Measurements from ENCODE around the gene DNAJB8. TPM values are rescaled to one million over a fixed set of nuclear protein-coding genes. Genes with fewer than 3 reads are reported as not detected.

The DNAJB8 gene
- total and polyA plus RNA-seq, 4 donors, result not detected

DNA sequence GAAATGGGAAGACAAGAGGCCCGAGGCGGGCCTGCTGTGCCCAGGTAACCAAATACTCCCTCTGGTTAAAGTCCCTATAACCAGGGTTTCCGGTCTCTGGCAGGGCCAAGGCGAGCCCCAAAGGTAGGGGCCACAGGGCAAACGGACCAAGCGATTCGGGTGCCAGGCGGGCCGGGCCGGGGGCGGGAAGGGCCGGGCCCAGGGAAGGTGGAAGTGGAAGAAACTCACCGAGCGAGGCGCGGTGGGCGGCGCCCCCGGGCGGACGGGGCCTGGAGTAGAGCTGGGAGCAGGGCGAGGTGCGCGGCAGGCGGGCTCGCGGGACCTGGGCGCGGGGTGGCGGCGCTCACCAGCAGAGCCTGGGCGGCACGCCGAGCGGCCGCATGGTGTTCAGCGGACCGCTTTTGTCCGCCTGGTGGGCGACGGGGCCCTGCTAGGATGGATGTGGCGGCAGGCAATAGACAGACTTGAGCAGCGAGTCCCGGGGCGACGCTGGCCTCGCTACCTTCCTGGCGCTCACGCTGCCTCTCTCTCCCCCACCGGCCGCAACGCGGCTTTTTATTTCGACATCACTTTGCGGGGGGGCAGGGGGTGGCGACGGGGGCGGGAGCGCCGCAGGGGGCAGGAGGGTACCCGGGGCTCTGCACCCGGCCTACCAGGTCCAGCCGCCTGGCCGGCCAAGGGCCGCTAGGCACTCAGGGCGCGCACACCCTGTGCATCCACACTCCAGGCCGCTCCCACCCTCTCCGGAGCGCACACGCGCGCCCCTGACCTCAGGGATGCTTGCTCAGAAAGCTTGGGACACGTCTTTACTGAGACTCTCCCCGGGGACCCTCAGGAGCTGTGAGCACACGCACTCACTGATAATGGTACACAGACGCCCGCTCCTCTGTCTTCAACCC, 26.2 kb upstream of the DNAJB8 start, which contains the start of gene GATA2:
Gene GATA2 (minus strand): TSS at position 531 of the 899 bp plus-strand sequence. CDS start 6,170 bp downstream, outside the sequence.
- DNase-seq (ENCODE audit: low spot score), result peak; percentile 66
- H3K4me3 ChIP-seq (ENCODE audit: low read depth in 1 of 3, low read length in 3 of 3), result peak within 1 kb of the TSS in 1 of 3 donors; percentile 19
- H3K9me3 ChIP-seq (ENCODE audit: control insufficient read depth in 4 of 4, low read length in 3 of 4), result no peaks in the 10 kb centered on the region
- H3K27me3 ChIP-seq (ENCODE audit: control insufficient read depth in 4 of 4, insufficient read depth in 4 of 4, low read length in 3 of 4), result peaks cover 6 to 17% (median 11%) of the 10 kb centered on the region in 4 donors
- no peak within 1 kb of the TSS for H3K27ac ChIP-seq (ENCODE audit: low read depth in 1 of 2, low read length in 2 of 2)
- no peak for TF ChIP-seq EGR1 (IDR thresholded peaks at IDR 0.05; ENCODE audit: low read depth in 2 of 2)
- H3K36me3 ChIP-seq (ENCODE audit: control insufficient read depth in 4 of 4, insufficient read depth in 3 of 4, low read depth in 1 of 4, low read length in 3 of 4), result no peaks in the 10 kb centered on the region
- H3K9ac ChIP-seq (ENCODE audit: low read depth in 1 of 2, low read length in 2 of 2), result no peak within 1 kb of the TSS
- H3K4me1 ChIP-seq (ENCODE audit: control insufficient read depth in 4 of 4, insufficient read depth in 4 of 4, low read length in 3 of 4), result peaks cover 29 to 43% (median 35%) of the 10 kb centered on the region in 4 donors
- 8% methylated on average over 78 of the region's 78 CpGs for WGBS

DNA sequence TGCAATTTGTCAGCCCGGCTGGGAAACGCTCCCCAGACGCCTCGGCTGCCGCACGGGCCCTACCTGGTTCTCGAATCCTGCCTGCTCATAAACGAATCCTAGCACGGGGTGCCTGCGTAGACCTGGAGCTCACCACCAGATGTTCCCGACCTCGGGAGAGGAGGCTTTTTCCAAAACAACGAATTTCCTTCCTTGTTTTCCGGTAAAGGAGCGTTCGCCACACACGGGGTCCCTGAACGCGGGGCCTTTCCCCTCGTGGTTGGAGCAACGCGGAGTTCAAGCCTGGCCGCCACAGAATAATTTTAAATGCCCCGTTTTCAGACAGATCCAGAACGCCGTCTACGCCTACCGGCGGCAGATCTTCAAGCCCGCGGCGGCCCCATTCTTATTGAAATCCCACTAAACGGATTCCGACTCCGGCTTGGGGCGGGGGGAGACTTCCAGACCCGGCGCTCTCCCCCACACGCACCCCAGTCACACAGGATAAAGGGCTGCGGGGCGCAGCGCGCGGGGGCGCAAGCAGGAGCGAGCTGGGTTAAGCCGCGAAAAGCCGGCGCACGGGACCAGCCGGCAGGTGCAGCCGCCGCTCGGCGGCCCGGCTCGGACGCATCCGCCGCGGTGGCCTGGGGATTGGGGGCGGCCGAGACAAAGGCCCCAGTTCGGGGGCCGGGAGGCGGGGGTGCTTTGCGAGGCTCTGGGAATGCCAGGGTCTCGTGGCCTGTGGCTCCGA, 25.4 kb upstream of the DNAJB8 start:
- Histone ChIP-seq H3K27ac (ENCODE audit: low read depth in 1 of 2, low read length in 2 of 2) (no peak overlapping the region), H3K27me3 (ENCODE audit: control insufficient read depth in 4 of 4, insufficient read depth in 4 of 4, low read length in 3 of 4) (peaks cover 9 to 15% (median 11%) of the 10 kb centered on the region in 4 donors), H3K4me3 (ENCODE audit: low read depth in 1 of 3, low read length in 3 of 3) (peak overlapping the region in 1 of 3 donors; percentile 19), H3K4me1 (ENCODE audit: control insufficient read depth in 4 of 4, insufficient read depth in 4 of 4, low read length in 3 of 4) (peaks cover 27 to 45% (median 36%) of the 10 kb centered on the region in 4 donors), H3K9ac (ENCODE audit: low read depth in 1 of 2, low read length in 2 of 2) (no peak overlapping the region), H3K9me3 (ENCODE audit: control insufficient read depth in 4 of 4, low read length in 3 of 4) (no peaks in the 10 kb centered on the region), H3K36me3 (ENCODE audit: control insufficient read depth in 4 of 4, insufficient read depth in 3 of 4, low read depth in 1 of 4, low read length in 3 of 4) (no peaks in the 10 kb centered on the region)
- WGBS, result 7% methylated on average over 70 of the region's 70 CpGs
- TF ChIP-seq RXRA (IDR thresholded peaks at IDR 0.05) (no peak), TAF1 (conservative IDR thresholded peaks at IDR 0.05) (no peak), SP1 (IDR thresholded peaks at IDR 0.05) (no peak), HNF4G (IDR thresholded peaks at IDR 0.05) (no peak), YY1 (IDR thresholded peaks at IDR 0.05) (no peak), GABPA (IDR thresholded peaks at IDR 0.05 in 1 of 2, conservative IDR thresholded peaks at IDR 0.05 in 1 of 2) (no peak), ZBTB33 (IDR thresholded peaks at IDR 0.05) (no peak), EGR1 (IDR thresholded peaks at IDR 0.05; ENCODE audit: low read depth in 2 of 2) (no peak), ATF3 (IDR thresholded peaks at IDR 0.05) (no peak), FOXA1 (IDR thresholded peaks at IDR 0.05) (no peak)
- TF ChIP-seq, protein P1, sequence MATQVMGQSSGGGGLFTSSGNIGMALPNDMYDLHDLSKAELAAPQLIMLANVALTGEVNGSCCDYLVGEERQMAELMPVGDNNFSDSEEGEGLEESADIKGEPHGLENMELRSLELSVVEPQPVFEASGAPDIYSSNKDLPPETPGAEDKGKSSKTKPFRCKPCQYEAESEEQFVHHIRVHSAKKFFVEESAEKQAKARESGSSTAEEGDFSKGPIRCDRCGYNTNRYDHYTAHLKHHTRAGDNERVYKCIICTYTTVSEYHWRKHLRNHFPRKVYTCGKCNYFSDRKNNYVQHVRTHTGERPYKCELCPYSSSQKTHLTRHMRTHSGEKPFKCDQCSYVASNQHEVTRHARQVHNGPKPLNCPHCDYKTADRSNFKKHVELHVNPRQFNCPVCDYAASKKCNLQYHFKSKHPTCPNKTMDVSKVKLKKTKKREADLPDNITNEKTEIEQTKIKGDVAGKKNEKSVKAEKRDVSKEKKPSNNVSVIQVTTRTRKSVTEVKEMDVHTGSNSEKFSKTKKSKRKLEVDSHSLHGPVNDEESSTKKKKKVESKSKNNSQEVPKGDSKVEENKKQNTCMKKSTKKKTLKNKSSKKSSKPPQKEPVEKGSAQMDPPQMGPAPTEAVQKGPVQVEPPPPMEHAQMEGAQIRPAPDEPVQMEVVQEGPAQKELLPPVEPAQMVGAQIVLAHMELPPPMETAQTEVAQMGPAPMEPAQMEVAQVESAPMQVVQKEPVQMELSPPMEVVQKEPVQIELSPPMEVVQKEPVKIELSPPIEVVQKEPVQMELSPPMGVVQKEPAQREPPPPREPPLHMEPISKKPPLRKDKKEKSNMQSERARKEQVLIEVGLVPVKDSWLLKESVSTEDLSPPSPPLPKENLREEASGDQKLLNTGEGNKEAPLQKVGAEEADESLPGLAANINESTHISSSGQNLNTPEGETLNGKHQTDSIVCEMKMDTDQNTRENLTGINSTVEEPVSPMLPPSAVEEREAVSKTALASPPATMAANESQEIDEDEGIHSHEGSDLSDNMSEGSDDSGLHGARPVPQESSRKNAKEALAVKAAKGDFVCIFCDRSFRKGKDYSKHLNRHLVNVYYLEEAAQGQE (IDR thresholded peaks at IDR 0.05), result no peak
- no peak for DNase-seq (ENCODE audit: low spot score)
